Measurements from ENCODE around the gene ERBB3.
A peak's percentile ranks its signal among the peaks of the same experiment; 100 is the strongest.

Gene ERBB3

DNA sequence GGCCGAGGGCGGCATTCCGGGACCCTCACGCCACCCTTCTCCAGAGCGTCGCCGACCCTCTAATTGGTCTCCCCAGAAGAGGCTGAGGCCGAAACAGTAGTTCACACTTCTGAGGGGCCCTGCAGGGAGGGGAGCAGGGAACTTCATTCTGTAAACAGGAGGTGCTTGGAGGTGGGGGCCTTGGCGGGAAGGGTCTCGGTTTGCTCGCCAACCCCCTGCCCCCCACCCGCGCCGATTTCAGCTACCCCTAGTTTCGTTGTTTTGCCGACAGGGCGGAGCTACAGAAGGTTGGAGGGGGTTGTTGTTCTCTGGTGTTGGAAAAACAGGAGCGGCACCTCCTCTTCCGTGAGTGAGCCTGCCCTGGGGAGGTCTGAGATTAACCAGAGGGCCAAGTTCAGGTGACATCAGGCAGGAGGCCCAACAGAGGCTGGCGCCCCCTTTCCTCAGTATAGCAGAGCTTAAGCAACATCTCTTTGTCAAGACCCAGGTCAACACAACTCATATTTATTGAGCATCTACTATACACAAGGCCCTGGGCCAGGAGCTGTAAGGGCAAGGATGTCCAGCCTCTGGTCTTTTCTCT, 682 bp downstream of the ERBB3 start:
- DNase-seq (ENCODE audit: low spot score): no peak

- no peak for DNase-seq (ENCODE audit: low spot score)
Observed at GRCh38 chr12:56081393-56082347, 1.7 kb downstream of the ERBB3 start.

GRCh38 chr12:56082382-56082781, 2.4 kb downstream of the ERBB3 start:
- DNase-seq (ENCODE audit: low spot score): no peak

DNA sequence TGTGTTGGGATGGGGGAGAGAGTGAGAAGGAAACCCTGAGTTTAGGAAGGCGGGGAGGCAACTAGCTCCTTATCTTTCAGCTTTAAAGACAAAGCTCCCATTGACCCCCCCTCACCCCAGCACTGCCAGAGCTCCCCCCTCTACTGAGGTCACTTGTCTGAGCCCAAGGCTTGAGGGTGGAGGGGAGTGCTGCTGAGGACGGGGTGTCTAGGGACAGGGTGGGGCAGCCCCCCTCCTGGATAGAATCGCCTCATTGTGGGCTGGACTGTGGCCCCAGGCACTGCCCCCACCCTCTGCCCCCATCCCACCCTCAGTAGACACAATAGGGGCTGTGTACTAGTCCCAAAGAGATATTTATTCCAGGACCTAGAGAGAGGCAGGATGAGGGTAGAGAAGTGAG, 3.0 kb downstream of the ERBB3 start:
- no peak for DNase-seq (ENCODE audit: low spot score)

GRCh38 chr12:56084958-56085543, 5.1 kb downstream of the ERBB3 start:
- DNase-seq (ENCODE audit: low spot score): peak; percentile 51

- no peak for DNase-seq (ENCODE audit: low spot score)
Observed at GRCh38 chr12:56086096-56086495, 6.1 kb downstream of the ERBB3 start.

DNA sequence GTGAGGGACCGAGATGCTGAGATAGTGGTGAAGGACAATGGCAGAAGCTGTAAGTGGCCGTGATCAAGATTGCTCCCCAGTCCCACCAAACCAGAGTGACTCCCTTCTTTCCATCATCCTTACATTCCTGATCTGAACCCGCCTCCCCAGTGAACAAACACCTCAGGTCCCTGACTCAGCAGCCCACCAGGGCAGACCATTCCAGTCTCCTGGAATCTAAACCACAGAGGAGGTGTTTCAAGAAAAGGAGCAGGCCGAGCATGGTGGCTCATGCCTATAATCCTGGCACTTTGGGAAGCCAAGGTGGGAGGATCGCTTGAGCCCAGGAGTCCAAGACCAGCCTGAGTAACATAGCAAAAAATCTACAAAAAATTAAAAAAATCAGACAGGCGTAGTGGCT, 6.6 kb downstream of the ERBB3 start:
- DNase-seq (ENCODE audit: low spot score): no peak

GRCh38 chr12:56087220-56087619, 7.3 kb downstream of the ERBB3 start:
- no peak for DNase-seq (ENCODE audit: low spot score)

GRCh38 chr12:56097738-56098137, 17.8 kb downstream of the ERBB3 start:
- no peak for DNase-seq (ENCODE audit: low spot score)

GRCh38 chr12:56098592-56098991, 18.6 kb downstream of the ERBB3 start:
- DNase-seq (ENCODE audit: low spot score): no peak

DNA sequence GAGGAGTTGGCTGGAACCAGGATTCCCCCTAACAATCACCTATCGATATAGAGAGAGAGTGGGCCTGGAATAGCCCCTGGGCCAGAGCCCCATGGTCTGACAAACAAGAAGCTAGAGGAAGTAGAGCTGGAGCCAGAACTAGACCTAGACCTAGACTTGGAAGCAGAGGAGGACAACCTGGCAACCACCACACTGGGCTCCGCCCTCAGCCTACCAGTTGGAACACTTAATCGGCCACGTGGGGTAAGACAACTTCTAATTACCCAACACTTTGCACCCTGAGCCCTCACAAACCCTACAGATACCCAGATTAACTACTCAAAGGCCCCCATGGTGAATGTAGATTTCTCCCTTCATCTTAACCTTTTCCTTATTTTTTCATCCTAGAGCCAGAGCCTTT, 19.8 kb downstream of the ERBB3 start:
- DNase-seq (ENCODE audit: low spot score): no peak

DNA sequence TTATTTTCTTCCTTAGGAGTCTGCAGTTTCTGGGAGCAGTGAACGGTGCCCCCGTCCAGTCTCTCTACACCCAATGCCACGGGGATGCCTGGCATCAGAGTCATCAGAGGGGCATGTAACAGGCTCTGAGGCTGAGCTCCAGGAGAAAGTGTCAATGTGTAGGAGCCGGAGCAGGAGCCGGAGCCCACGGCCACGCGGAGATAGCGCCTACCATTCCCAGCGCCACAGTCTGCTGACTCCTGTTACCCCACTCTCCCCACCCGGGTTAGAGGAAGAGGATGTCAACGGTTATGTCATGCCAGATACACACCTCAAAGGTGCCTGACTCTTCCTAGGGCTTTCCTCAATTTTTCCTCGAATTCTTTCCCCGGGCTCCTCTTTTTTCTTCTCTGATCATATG, 21.1 kb downstream of the ERBB3 start:
- DNase-seq (ENCODE audit: low spot score): no peak

- no peak for DNase-seq (ENCODE audit: low spot score)
Observed at GRCh38 chr12:56102683-56103065, 22.7 kb downstream of the ERBB3 start.

DNA sequence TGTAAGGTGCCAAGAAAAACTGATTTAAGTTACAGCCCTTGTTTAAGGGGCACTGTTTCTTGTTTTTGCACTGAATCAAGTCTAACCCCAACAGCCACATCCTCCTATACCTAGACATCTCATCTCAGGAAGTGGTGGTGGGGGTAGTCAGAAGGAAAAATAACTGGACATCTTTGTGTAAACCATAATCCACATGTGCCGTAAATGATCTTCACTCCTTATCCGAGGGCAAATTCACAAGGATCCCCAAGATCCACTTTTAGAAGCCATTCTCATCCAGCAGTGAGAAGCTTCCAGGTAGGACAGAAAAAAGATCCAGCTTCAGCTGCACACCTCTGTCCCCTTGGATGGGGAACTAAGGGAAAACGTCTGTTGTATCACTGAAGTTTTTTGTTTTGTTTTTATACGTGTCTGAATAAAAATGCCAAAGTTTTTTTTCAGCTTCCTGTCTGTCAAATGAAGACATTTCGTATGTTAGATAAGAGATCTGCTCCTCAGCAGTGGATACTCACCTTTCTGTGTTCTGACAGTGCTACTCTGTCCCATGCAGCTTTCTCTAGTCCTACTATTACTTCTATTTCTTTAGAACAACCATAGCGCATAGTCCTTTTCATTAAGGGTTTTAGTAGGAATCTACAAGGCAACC, 23.2 kb downstream of the ERBB3 start:
- no peak for DNase-seq (ENCODE audit: low spot score)

DNA sequence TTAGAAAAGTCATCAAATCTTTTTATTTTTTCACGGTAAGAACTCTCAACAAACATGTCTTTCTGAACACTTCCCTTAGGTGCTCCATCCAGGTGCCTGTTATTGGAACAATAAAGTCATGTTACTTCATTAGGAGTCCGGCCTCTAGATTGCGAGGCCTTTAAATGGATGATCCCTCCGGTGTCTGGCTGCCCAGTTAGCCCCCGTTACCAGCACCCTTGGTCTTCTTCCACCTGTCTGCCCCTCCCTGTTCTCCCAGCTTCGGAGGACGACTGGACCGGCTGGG, 23.8 kb downstream of the ERBB3 start:
- DNase-seq (ENCODE audit: low spot score): no peak

- DNase-seq (ENCODE audit: low spot score): peak; percentile 94
Observed at GRCh38 chr12:56104109-56104814, 24.3 kb downstream of the ERBB3 start, which contains the start of gene PA2G4. PA2G4 (plus strand) TSS chr12:56104559; CDS start chr12:56104738, 179 bp downstream.

DNA sequence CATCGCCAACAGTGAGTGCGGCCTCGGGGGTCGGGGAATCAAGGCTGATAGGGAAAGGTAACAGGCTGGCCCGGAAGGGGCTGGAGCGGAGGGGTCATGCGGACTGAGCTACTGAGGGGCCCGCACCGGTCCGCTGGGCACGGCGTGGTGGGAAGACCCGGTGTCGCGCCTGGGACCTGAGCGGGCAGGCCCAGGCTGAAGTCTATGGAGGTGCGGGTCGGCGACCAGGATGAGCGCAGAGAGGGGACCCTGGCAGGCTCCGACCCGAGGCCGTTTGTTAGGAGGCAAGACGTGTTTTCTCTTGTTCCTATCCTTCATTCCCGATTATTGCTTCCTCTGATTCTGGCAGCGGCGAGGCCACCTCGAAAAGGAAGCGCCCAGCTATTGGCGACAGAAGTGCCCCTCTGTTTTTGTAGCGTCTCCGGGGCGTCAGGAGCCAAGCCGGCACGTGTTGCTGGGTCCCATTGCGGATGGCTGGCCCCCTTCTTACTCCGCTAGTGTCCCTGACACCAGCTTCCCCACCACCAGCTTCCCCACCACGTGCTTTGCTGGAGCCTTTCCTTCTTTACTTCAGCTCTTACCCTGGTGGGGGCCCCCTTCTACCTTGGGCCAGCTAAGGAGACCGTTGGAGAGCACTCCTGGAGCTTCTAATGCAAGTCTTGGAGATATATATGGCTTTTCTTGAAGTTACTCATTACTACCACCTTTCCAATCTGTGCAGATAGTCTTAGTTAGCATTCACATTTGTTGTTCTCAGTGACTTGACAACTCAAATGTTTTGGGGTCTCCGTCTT, 25.0 kb downstream of the ERBB3 start:
- no peak for DNase-seq (ENCODE audit: low spot score)

DNA sequence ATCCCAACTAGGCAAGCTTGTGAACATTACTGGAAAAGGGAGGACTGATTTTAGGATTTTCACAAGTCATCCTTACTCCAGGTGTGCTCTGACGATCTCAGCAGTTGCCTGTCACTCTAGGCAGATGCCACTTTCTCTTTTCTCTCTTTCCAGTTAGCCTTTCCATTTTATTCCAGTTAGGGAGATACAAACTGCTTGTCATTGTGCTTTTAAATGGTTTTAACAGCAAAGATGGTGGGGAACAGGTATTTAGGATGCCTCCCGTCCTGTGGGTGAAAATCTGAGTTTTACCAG, 25.6 kb downstream of the ERBB3 start:
- no peak for DNase-seq (ENCODE audit: low spot score)

- DNase-seq (ENCODE audit: low spot score): peak; percentile 53
Observed at GRCh38 chr12:56107242-56107641, 27.3 kb downstream of the ERBB3 start.

- DNase-seq (ENCODE audit: low spot score): no peak
Observed at GRCh38 chr12:56110571-56110970, 30.6 kb downstream of the ERBB3 start.

- DNase-seq (ENCODE audit: low spot score): no peak
Observed at GRCh38 chr12:56114084-56114483, 34.1 kb downstream of the ERBB3 start.

GRCh38 chr12:56115329-56115728, 35.4 kb downstream of the ERBB3 start:
- DNase-seq (ENCODE audit: low spot score): no peak

Data from hematopoietic multipotent progenitor cell treated with erythropoietin and hydrocortisone succinate and interleukin-3 and kit ligand, for 15 days (in vitro differentiated cells).